Kidney (tissue), 14 donors: Measurements from ENCODE around the gene FNDC1. TPM values are rescaled to one million over a fixed set of nuclear protein-coding genes. Genes with fewer than 3 reads are reported as not detected.

ENCODE experiments used
- DNase-seq, 5 donors: peaks; one replicate each; pipeline ENCODE4 v3.0.0-alpha.2; 2013 to 2020
- FAIRE-seq: peaks from 2 replicates; lab custom pipeline; 2012; peaks lifted over from hg19 to GRCh38; lab: Jason Lieb, UNC
- H3K27ac ChIP-seq, 2 donors: one replicate each; pipeline ENCODE4 v1.7.0; 2013; ENCODE audit warnings: low read depth in 2 of 2, low read length in 2 of 2, inconsistent platforms in 1 of 2
- H3K27me3 ChIP-seq: one replicate; pipeline ENCODE4 v1.7.1; 2013; ENCODE audit warnings: low read length, inconsistent platforms; ENCODE audit not compliant: control insufficient read depth, insufficient read depth
- H3K36me3 ChIP-seq, 3 donors: one replicate each; pipeline versions ENCODE4 v1.7.0 to v1.7.1; 2013; ENCODE audit warnings: low read length in 3 of 3, control low read depth in 1 of 3, inconsistent platforms in 1 of 3; ENCODE audit not compliant: insufficient read depth in 3 of 3, control insufficient read depth in 2 of 3
- H3K4me1 ChIP-seq, 3 donors: one replicate each; pipeline versions ENCODE4 v1.7.0 to v1.7.1; 2013; ENCODE audit warnings: low read length in 3 of 3, inconsistent platforms in 1 of 3, low read depth in 1 of 3; ENCODE audit not compliant: control insufficient read depth in 2 of 3, insufficient read depth in 2 of 3
- H3K4me3 ChIP-seq, 3 donors: one replicate each; pipeline versions ENCODE4 v1.7.0 to v1.8.1; 2013; ENCODE audit warnings: low read length in 3 of 3, control low read depth in 1 of 3, inconsistent platforms in 1 of 3
- H3K9ac ChIP-seq, 3 donors: one replicate each; pipeline versions ENCODE4 v1.7.0 to v1.7.1; 2013; ENCODE audit warnings: low read length in 3 of 3, control low read depth in 1 of 3, inconsistent platforms in 1 of 3
- H3K9me3 ChIP-seq, 3 donors: one replicate each; pipeline versions ENCODE4 v1.7.0 to v1.7.1; 2013; ENCODE audit warnings: low read length in 3 of 3, control low read depth in 1 of 3, inconsistent platforms in 1 of 3; ENCODE audit not compliant: control insufficient read depth in 2 of 3, insufficient read depth in 1 of 3
- CTCF ChIP-seq: IDR thresholded peaks from 3 replicates; pipeline ENCODE4 v1.5.1; 2012; ENCODE audit warnings: mild to moderate bottlenecking, moderate library complexity, borderline replicate concordance; ENCODE audit not compliant: insufficient read depth; ENCODE audit errors: extremely low read depth
- intact Hi-C: fragments of 100-400 bp; cut with DNase I; formaldehyde crosslinking; loops from one replicate; pipeline ENCODE4 v1.11.1; 2022
- polyA plus RNA-seq: library from polyadenylated mRNA; stranded (reverse); fragments of 350-450 nt; fragmentation: Illumina TruSeq; extraction: RNeasy Lipid Tissue Mini Kit (QIAGEN cat#74804); gene quantifications from one replicate; pipeline ENCODE4 v1.2.3, GENCODE V29; 2014; ENCODE audit warnings: low read depth, low replicate concordance; ENCODE audit not compliant: insufficient read depth
- total RNA-seq: library from RNA; stranded (reverse); fragmentation: NEBNext Ultra II Directional; extraction: Animal tissue kit (Norgen Biotek cat#: 25700); gene quantifications from one replicate; pipeline ENCODE4 v1.2.1, GENCODE V29; 2021
- donor health status: control.
- donor health status: control.
- donor health status: control.
- donor health status: control.
- donor health status: control.
- donor health status: DM: yes; HTN: yes; CAD: no.
- donor health status: Normal renal cell carcinoma (clear cell type).

FNDC1 gene
- total and polyA plus RNA-seq, 2 donors from 2014 or later = 0.69 to 1.3 TPM

GRCh38 chr6:159302594-159302992 is 133.4 kb downstream of the FNDC1 start:
- H3K36me3 ChIP-seq = no peaks in the 10 kb centered on the region
- H3K9ac ChIP-seq = no peak overlapping the region
- intact Hi-C loops = no loop called here
- no peak for DNase-seq
- no peak overlapping the region for H3K4me3 ChIP-seq
- no peaks in the 10 kb centered on the region for H3K9me3 ChIP-seq
- H3K27ac ChIP-seq = no peak overlapping the region
- FAIRE-seq = no peak
- no peaks in the 10 kb centered on the region for H3K27me3 ChIP-seq
- TF ChIP-seq CTCF = no peak
- H3K4me1 ChIP-seq = no peaks in the 10 kb centered on the region

GRCh38 chr6:159303159-159303558 is 134.0 kb downstream of the FNDC1 start:
- H3K36me3 ChIP-seq = no peaks in the 10 kb centered on the region
- DNase-seq (no peak), FAIRE-seq (no peak)
- H3K9me3 ChIP-seq = no peaks in the 10 kb centered on the region
- H3K9ac ChIP-seq = no peak overlapping the region
- intact Hi-C loops = no loop called here
- no peaks in the 10 kb centered on the region for H3K4me1 ChIP-seq
- no peaks in the 10 kb centered on the region for H3K27me3 ChIP-seq
- no peak for TF ChIP-seq CTCF
- H3K27ac ChIP-seq = no peak overlapping the region
- H3K4me3 ChIP-seq = no peak overlapping the region

GRCh38 chr6:159303784-159304183 is 134.6 kb downstream of the FNDC1 start:
- H3K4me3 ChIP-seq = no peak overlapping the region
- no peak for TF ChIP-seq CTCF

GRCh38 chr6:159304641-159305040 is 135.4 kb downstream of the FNDC1 start:
- no peaks in the 10 kb centered on the region for H3K36me3 ChIP-seq
- H3K4me3 ChIP-seq = no peak overlapping the region
- FAIRE-seq = no peak
- no peak for DNase-seq
- H3K4me1 ChIP-seq = no peaks in the 10 kb centered on the region
- no peak overlapping the region for H3K27ac ChIP-seq
- intact Hi-C loops = no loop called here
- no peak overlapping the region for H3K9ac ChIP-seq
- TF ChIP-seq CTCF = no peak
- no peaks in the 10 kb centered on the region for H3K9me3 ChIP-seq
- H3K27me3 ChIP-seq = no peaks in the 10 kb centered on the region

More at GRCh38 chr6:159303784-159304183, 134.6 kb downstream of the FNDC1 start:
- DNase-seq (no peak), FAIRE-seq (no peak)
- H3K36me3 ChIP-seq = no peaks in the 10 kb centered on the region
- no peak overlapping the region for H3K27ac ChIP-seq
- intact Hi-C loops = no loop called here
- no peaks in the 10 kb centered on the region for H3K4me1 ChIP-seq
- H3K27me3 ChIP-seq = no peaks in the 10 kb centered on the region
- no peaks in the 10 kb centered on the region for H3K9me3 ChIP-seq
- H3K9ac ChIP-seq = no peak overlapping the region
